HepG2 (cell line): ENCODE results near the gene TXNDC11. TPM values are rescaled to one million over a fixed set of nuclear protein-coding genes. Genes with fewer than 3 reads are reported as not detected.

Experiments used
- ATAC-seq: fragments of 200-7000 bp; cut with Tn5 transposase; 3 replicates; pipeline ENCODE4 v1.9.1; 2020; ENCODE audit warnings: mild to moderate bottlenecking, moderate library complexity
- BruUV-seq: library from RNA; stranded (reverse); fragments of 400-500 nt; replicated peaks from 2 replicates; lab custom pipeline; 2021; lab: Mats Ljungman, UMichigan
- CTCF ChIA-PET: fragments of 300-600 bp; formaldehyde crosslinking; extraction: SDS; loops from one replicate; lab custom pipeline; 2021; ENCODE audit warnings: low total read pairs, inconsistent platforms, low intra/inter-chr PET ratio; lab: Yijun Ruan, JAX
- POLR2A ChIA-PET: fragments of 350-600 bp; sonication (Branson Sonifier 250); formaldehyde crosslinking; loops from one replicate; lab custom pipeline; 2020; ENCODE audit warnings: antibody characterized with exemption, inconsistent platforms; lab: Yijun Ruan, JAX
- DNase-seq: peaks from one replicate; pipeline ENCODE4 v3.0.0-alpha.2; 2015; ENCODE audit warnings: low spot score
- FAIRE-seq: peaks from 3 replicates; lab custom pipeline; 2011; peaks lifted over from hg19 to GRCh38; lab: Jason Lieb, UNC
- H2AFZ ChIP-seq: one replicate; pipeline ENCODE4 v1.6.1; 2011; ENCODE audit warnings: low read length, inconsistent platforms
- H3K27ac ChIP-seq: fragments of 300-600 bp; 3 replicates; pipeline ENCODE4 v1.8.0; 2011; ENCODE audit warnings: mixed run types, mild to moderate bottlenecking, mixed read lengths, low read length, inconsistent platforms; ENCODE audit not compliant: insufficient read depth; ENCODE audit errors: extremely low read length
- H3K27me3 ChIP-seq, 2 experiments: fragments of 200-600 bp in 1 of 2; 2 replicates in 1 of 2; 3 replicates in 1 of 2; pipeline versions ENCODE4 v1.6.0 to v1.8.0; 2011; ENCODE audit warnings: low read length in 2 of 2, mild to moderate bottlenecking in 2 of 2, moderate library complexity in 2 of 2, inconsistent platforms in 1 of 2; ENCODE audit not compliant: insufficient read depth in 2 of 2, control insufficient read depth in 1 of 2
- H3K36me3 ChIP-seq, 2 experiments: fragments of 200-600 bp in 1 of 2; replicated peaks in 1 of 2; 2 replicates in 1 of 2; 3 replicates in 1 of 2; pipeline versions ENCODE4 v1.5.1 to v1.8.0; 2011; ENCODE audit warnings: low read length in 2 of 2, inconsistent platforms in 1 of 2; ENCODE audit not compliant: insufficient read depth in 2 of 2, control insufficient read depth in 1 of 2
- H3K4me1 ChIP-seq: 2 replicates; pipeline ENCODE4 v1.5.1; 2012; ENCODE audit warnings: low read length, inconsistent platforms; ENCODE audit not compliant: insufficient read depth
- H3K4me2 ChIP-seq: 2 replicates; pipeline ENCODE4 v1.6.0; 2011; ENCODE audit warnings: low read depth, low read length, inconsistent platforms
- H3K4me3 ChIP-seq, 3 experiments: fragments of 200-600 bp in 1 of 3; sonication (generic), shearing (Covaris generic) in 1 of 3; replicated peaks in 1 of 3; 2 replicates each; pipeline ENCODE4 v1.5.1; 2011 to 2016; ENCODE audit warnings: low read length in 3 of 3, inconsistent platforms in 2 of 3, low read depth in 2 of 3, mild to moderate bottlenecking in 2 of 3, control low read depth in 1 of 3, mixed read lengths in 1 of 3; ENCODE audit not compliant: insufficient read depth in 1 of 3
- H3K79me2 ChIP-seq: one replicate; pipeline ENCODE4 v1.6.1; 2011; ENCODE audit warnings: low read length, inconsistent platforms; ENCODE audit not compliant: insufficient read depth
- H3K9ac ChIP-seq: 2 replicates; pipeline ENCODE4 v1.6.0; 2011; ENCODE audit warnings: mild to moderate bottlenecking, low read depth, low read length, inconsistent platforms; ENCODE audit not compliant: insufficient read depth
- H3K9me3 ChIP-seq: 2 replicates; pipeline ENCODE4 v1.5.1; 2012; ENCODE audit warnings: mild to moderate bottlenecking, low read length
- H4K20me1 ChIP-seq: 2 replicates; pipeline ENCODE4 v1.6.0; 2011; ENCODE audit warnings: inconsistent platforms, mild to moderate bottlenecking, low read length, moderate library complexity; ENCODE audit not compliant: insufficient read depth
- EED ChIP-seq: sonication (generic); formaldehyde crosslinking; IDR thresholded peaks from 2 replicates; pipeline ENCODE4 v1.5.0; 2020; ENCODE audit warnings: mild to moderate bottlenecking, missing genetic modification reagents
- POLR2AphosphoS2 ChIP-seq: IDR thresholded peaks from 2 replicates; pipeline ENCODE4 v1.6.1; 2011; ENCODE audit warnings: low read depth, low read length, improper control_type of control experiment
- RBFOX2 ChIP-seq: fragments of 200-400 bp; formaldehyde crosslinking; IDR thresholded peaks from 2 replicates; pipeline ENCODE4 v1.6.1; 2017; ENCODE audit warnings: low read depth, mild to moderate bottlenecking, low read length
- RBM22 ChIP-seq: fragments of 200-400 bp; formaldehyde crosslinking; optimal IDR thresholded peaks from 2 replicates; pipeline ENCODE3; 2017; ENCODE audit warnings: mild to moderate bottlenecking, low read length, moderate library complexity
- RXRB ChIP-seq: IDR thresholded peaks from 2 replicates; pipeline ENCODE4 v1.6.1; 2016; ENCODE audit warnings: borderline replicate concordance, missing genetic modification reagents, missing compliant biosample characterization
- WGBS: methylation state at CpG from one replicate; pipeline ENCODE4 v1.1.6; 2017; ENCODE audit warnings: low lambda C conversion rate; 5-methylcytosine and 5-hydroxymethylcytosine counted together
- in situ Hi-C: cut with HindIII; loops from 2 replicates; pipeline ENCODE4 v1.10.0; 2017; ENCODE audit warnings: low pct_unique_long_range_greater_than_20kb; ENCODE audit not compliant: extremely low pct_ligation_motif_present
- intact Hi-C: fragments of 100-400 bp; cut with micrococcal nuclease; formaldehyde crosslinking; loops from one replicate; pipeline ENCODE4 v1.10.0; 2022; ENCODE audit not compliant: unreplicated experiment
- polyA plus RNA-seq, 8 experiments: library from polyadenylated mRNA; depleted of rRNA in 3 of 8; stranded (reverse) in 7 of 8; unstranded in 1 of 8; fragments of >200 nt; fragmentation: Illumina TruSeq in 4 of 8; extraction: Trizol in 4 of 8; gene quantifications; 2 replicates each; pipeline versions ENCODE4 v1.2.1 to v1.2.3, GENCODE V29; 2011 to 2016; ENCODE audit warnings: low read depth in 4 of 8, missing spikeins in 1 of 8, mixed read lengths in 1 of 8; ENCODE audit not compliant: insufficient read depth in 1 of 8
- total RNA-seq, 5 experiments: library from RNA; depleted of rRNA; stranded (reverse); fragments of >200 nt; fragmentation: Illumina TruSeq; extraction: Trizol; gene quantifications; 2 replicates each; pipeline ENCODE4 v1.2.3, GENCODE V29; 2016; ENCODE audit warnings: low read depth in 1 of 5
- TF ChIP-seq, protein P1 (sequence below), 2 experiments: fragments of 450-650 bp in 1 of 2; sonication (generic) in 1 of 2; formaldehyde crosslinking in 1 of 2; IDR thresholded peaks; 2 replicates each; pipeline versions ENCODE4 v1.6.1 to v1.8.0; 2016 to 2022; ENCODE audit warnings: antibody characterized with exemption in 1 of 2, mild to moderate bottlenecking in 1 of 2, missing genetic modification reagents in 1 of 2

TXNDC11 gene
- total and polyA plus RNA-seq, 2 of the 13 experiments (the other 11 are each of a cell fraction or from before 2014, with no cell fraction given): 74.9 to 123 TPM

DNA sequence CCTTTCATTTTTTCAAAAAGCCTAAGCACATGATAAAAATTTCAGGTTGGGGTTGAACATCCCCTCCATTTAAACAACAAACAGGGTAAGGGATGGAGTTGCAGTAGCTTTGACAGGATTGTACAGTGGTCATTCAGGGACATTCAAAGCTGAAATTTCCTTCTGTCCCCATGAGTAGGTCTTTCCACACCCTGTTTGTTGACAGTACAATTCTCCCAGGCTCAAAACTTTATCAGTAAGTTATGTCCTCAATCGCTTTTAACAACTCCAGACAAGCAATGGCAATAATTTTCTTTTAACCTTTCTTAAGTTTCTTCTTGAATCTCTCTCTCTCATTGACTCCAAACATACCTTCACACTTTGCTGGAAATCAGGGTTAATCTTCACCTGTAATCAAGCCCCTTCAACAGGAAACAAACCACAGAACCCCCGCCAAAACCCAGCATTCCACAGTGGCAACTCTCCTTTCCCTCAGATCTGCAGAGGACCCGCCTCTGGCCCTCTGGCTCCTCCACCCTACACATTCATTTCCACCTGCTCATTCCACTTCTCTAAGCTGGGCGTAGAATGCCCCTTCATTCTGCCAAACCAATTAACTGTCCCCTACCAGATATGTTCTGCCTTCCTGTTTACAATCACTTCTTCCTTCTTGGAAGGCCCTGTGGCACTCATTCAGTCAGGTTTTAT, 20.7 kb downstream of the TXNDC11 start:
- CTCF ChIA-PET: no interaction called here
- Histone ChIP-seq H3K27ac (no peak overlapping the region), H3K27me3 (no peaks in the 10 kb centered on the region), H3K9me3 (no peaks in the 10 kb centered on the region), H3K4me3 (no peak overlapping the region), H4K20me1 (peaks cover 18% of the 10 kb centered on the region), H3K4me1 (peaks cover 41% of the 10 kb centered on the region), H3K36me3 (peaks cover 28 to 81% of the 10 kb centered on the region in 2 experiments), H3K9ac (no peak overlapping the region), H3K79me2 (peaks cover 9% of the 10 kb centered on the region), H3K4me2 (no peak overlapping the region), H2AFZ (no peak overlapping the region)
- ATAC-seq (no peak; the same call in 2 of the 3 replicates), DNase-seq (no peak), FAIRE-seq (no peak)
- intact Hi-C loops: no loop called here
- no peak for TF ChIP-seq EED (CRISPR knock-in tag)
- peak; percentile 59 for TF ChIP-seq RBM22
- TF ChIP-seq RXRB: no peak
- TF ChIP-seq RBFOX2: peak; percentile 49; the same call in 1 of the 2 replicates
- peak; percentile 58; the same call in 1 of the 2 replicates for TF ChIP-seq POLR2AphosphoS2
- TF ChIP-seq, protein P1, sequence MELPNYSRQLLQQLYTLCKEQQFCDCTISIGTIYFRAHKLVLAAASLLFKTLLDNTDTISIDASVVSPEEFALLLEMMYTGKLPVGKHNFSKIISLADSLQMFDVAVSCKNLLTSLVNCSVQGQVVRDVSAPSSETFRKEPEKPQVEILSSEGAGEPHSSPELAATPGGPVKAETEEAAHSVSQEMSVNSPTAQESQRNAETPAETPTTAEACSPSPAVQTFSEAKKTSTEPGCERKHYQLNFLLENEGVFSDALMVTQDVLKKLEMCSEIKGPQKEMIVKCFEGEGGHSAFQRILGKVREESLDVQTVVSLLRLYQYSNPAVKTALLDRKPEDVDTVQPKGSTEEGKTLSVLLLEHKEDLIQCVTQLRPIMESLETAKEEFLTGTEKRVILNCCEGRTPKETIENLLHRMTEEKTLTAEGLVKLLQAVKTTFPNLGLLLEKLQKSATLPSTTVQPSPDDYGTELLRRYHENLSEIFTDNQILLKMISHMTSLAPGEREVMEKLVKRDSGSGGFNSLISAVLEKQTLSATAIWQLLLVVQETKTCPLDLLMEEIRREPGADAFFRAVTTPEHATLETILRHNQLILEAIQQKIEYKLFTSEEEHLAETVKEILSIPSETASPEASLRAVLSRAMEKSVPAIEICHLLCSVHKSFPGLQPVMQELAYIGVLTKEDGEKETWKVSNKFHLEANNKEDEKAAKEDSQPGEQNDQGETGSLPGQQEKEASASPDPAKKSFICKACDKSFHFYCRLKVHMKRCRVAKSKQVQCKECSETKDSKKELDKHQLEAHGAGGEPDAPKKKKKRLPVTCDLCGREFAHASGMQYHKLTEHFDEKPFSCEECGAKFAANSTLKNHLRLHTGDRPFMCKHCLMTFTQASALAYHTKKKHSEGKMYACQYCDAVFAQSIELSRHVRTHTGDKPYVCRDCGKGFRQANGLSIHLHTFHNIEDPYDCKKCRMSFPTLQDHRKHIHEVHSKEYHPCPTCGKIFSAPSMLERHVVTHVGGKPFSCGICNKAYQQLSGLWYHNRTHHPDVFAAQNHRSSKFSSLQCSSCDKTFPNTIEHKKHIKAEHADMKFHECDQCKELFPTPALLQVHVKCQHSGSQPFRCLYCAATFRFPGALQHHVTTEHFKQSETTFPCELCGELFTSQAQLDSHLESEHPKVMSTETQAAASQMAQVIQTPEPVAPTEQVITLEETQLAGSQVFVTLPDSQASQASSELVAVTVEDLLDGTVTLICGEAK (IDR thresholded peaks at IDR 0.05): peak; percentile 37; the same call in 1 of the 2 replicates
- TF ChIP-seq, protein P1 (CRISPR knock-in tag; IDR thresholded peaks at IDR 0.05): no peak
- TF ChIP-seq, all 625 proteins: peak for 4
- BruUV-seq: no TSS peak
- WGBS: 94% methylated on average over 4 of the region's 4 CpGs
- POLR2A ChIA-PET: no interaction called here
- in situ Hi-C loops: no loop called here
